CD4-positive, CD25-positive, alpha-beta regulatory T cell (primary cell): ENCODE results near the gene SARS2. TPM values are rescaled to one million over a fixed set of nuclear protein-coding genes. Genes with fewer than 3 reads are reported as not detected.
"Not testable (repeated sequence)": the region's sequence is repeated elsewhere in the genome, so short reads cannot be mapped to it uniquely, and the experiment has no call there.

ENCODE experiments used
- ATAC-seq, 2 donors: fragments of 150-1000 bp; cut with Tn5 transposase; one replicate each; pipeline ENCODE4 v1.10.0; 2021; ENCODE audit warnings: low read depth in 2 of 2, moderate number of reproducible peaks in 2 of 2, moderate library complexity in 1 of 2
- DNase-seq, 3 donors: peaks; one replicate each; pipeline versions ENCODE4 v3.0.0 to v3.0.0-alpha.2; 2012 to 2022; ENCODE audit warnings: mixed read lengths in 1 of 3
- H3K27ac ChIP-seq: one replicate; pipeline ENCODE4 v1.7.0; 2013; ENCODE audit warnings: mild to moderate bottlenecking, low read length; ENCODE audit not compliant: insufficient read depth, poor library complexity, severe bottlenecking
- H3K27me3 ChIP-seq: one replicate; pipeline ENCODE4 v1.7.0; 2013; ENCODE audit warnings: low read length; ENCODE audit not compliant: control insufficient read depth, insufficient read depth
- H3K36me3 ChIP-seq: one replicate; pipeline ENCODE4 v1.7.0; 2013; ENCODE audit warnings: mild to moderate bottlenecking, low read length, moderate library complexity; ENCODE audit not compliant: control insufficient read depth, insufficient read depth
- H3K4me1 ChIP-seq: 2 replicates; pipeline ENCODE4 v1.7.0; 2013; ENCODE audit warnings: mild to moderate bottlenecking, low read length; ENCODE audit not compliant: insufficient read depth, control insufficient read depth, poor library complexity, severe bottlenecking
- H3K4me3 ChIP-seq: one replicate; pipeline ENCODE4 v1.7.0; 2013; ENCODE audit warnings: low read depth, mild to moderate bottlenecking, low read length, moderate library complexity
- H3K9me3 ChIP-seq, 2 experiments: 1 replicate in 1 of 2; 2 replicates in 1 of 2; pipeline ENCODE4 v1.7.0; 2013; ENCODE audit warnings: low read length in 2 of 2, mild to moderate bottlenecking in 1 of 2, moderate library complexity in 1 of 2; ENCODE audit not compliant: control insufficient read depth in 2 of 2
- H3K27ac Mint-ChIP-seq, 3 donors: one replicate each; pipeline ENCODE4 v1.8.0; 2020 to 2022; ENCODE audit warnings: mild to moderate bottlenecking in 3 of 3, mixed read lengths in 3 of 3, moderate library complexity in 2 of 3
- H3K27me3 Mint-ChIP-seq: one replicate; pipeline ENCODE4 v1.8.0; 2022; ENCODE audit warnings: mild to moderate bottlenecking, mixed read lengths
- H3K36me3 Mint-ChIP-seq: one replicate; pipeline ENCODE4 v1.8.0; 2020; ENCODE audit warnings: mixed read lengths
- H3K4me1 Mint-ChIP-seq, 4 donors: one replicate each; pipeline ENCODE4 v1.8.0; 2020 to 2022; ENCODE audit warnings: mixed read lengths in 4 of 4, mild to moderate bottlenecking in 1 of 4
- H3K4me3 Mint-ChIP-seq, 4 donors: one replicate each; pipeline ENCODE4 v1.8.0; 2020 to 2022; ENCODE audit warnings: mild to moderate bottlenecking in 4 of 4, mixed read lengths in 4 of 4, moderate library complexity in 3 of 4
- H3K9me3 Mint-ChIP-seq, 7 donors: one replicate each; pipeline ENCODE4 v1.8.0; 2020 to 2022; ENCODE audit warnings: mixed read lengths in 7 of 7, mild to moderate bottlenecking in 3 of 7, moderate library complexity in 2 of 7
- polyA plus RNA-seq, 4 donors: library from polyadenylated mRNA; unstranded; fragments of 300-500 nt; fragmentation: Illumina TruSeq; gene quantifications; one replicate each; pipeline ENCODE4 v1.2.3, GENCODE V29; 2021
- total RNA-seq: library from RNA; stranded (reverse); gene quantifications from one replicate; pipeline ENCODE4 v1.2.3, GENCODE V29; 2022

Gene SARS2
- total and polyA plus RNA-seq, 5 donors from 2014 or later = 13.1 to 16.1 (median 15.4) TPM

DNA sequence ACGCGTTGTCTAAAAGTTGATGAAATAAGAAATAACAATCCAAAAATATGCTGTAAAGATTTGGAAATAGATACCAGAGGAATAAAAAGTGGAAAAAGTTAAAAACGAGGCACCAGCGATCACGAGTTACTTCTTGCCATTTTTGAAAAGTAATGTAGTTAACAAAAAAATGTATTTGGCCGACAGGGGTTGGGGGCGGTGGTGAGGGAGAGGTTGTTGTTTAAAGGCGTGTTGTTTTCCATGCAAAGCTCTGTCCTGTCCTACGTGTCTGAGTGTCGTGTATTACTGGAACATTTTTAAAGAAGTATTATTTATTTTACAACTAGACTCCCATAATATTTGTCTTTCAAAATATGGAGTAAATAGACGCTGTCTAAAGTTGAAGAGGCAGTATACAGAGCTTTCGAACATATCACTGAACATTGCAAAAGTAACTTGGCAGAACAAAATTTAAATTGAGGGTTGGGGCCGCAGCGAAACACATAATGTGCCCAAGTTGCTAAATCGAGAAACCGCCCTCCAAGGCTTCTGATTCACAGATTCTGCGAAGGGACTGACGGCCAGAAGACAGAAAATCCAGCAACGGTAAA is 44.2 kb upstream of the SARS2 start:
- Mint-ChIP-seq H3K36me3 (no peaks in the 10 kb centered on the region), H3K27me3 (peaks cover 17% of the 10 kb centered on the region), H3K27ac (no peak overlapping the region), H3K4me3 (peak overlapping the region in 2 of 4 donors; percentile 56 to 58), H3K9me3 (peaks cover 0 to 3% (median 0%) of the 10 kb centered on the region in 7 donors), H3K4me1 (peaks cover 0 to 21% (median 6%) of the 10 kb centered on the region in 4 donors)
- H3K4me3 ChIP-seq = no peak overlapping the region
- ATAC-seq (no peak), DNase-seq (no peak)
- no peaks in the 10 kb centered on the region for H3K9me3 ChIP-seq
- H3K27ac ChIP-seq = no peak overlapping the region
- H3K27me3 ChIP-seq = peaks cover 3% of the 10 kb centered on the region
- no peaks in the 10 kb centered on the region for H3K36me3 ChIP-seq
- H3K4me1 ChIP-seq = no peaks in the 10 kb centered on the region

GRCh38 chr19:38971672-38972071 is 41.1 kb upstream of the SARS2 start:
- Mint-ChIP-seq H3K36me3 (no peaks in the 10 kb centered on the region), H3K27me3 (peaks cover 14% of the 10 kb centered on the region), H3K9me3 (peaks cover 0 to 3% (median 0%) of the 10 kb centered on the region in 7 donors), H3K4me3 (no peak overlapping the region), H3K4me1 (peaks cover 0 to 15% (median 4%) of the 10 kb centered on the region in 4 donors), H3K27ac (no peak overlapping the region)
- ATAC-seq (no peak), DNase-seq (no peak)
- Histone ChIP-seq H3K4me3 (no peak overlapping the region), H3K4me1 (no peaks in the 10 kb centered on the region), H3K36me3 (no peaks in the 10 kb centered on the region), H3K27ac (no peak overlapping the region), H3K27me3 (peaks cover 4% of the 10 kb centered on the region), H3K9me3 (no peaks in the 10 kb centered on the region)

DNA sequence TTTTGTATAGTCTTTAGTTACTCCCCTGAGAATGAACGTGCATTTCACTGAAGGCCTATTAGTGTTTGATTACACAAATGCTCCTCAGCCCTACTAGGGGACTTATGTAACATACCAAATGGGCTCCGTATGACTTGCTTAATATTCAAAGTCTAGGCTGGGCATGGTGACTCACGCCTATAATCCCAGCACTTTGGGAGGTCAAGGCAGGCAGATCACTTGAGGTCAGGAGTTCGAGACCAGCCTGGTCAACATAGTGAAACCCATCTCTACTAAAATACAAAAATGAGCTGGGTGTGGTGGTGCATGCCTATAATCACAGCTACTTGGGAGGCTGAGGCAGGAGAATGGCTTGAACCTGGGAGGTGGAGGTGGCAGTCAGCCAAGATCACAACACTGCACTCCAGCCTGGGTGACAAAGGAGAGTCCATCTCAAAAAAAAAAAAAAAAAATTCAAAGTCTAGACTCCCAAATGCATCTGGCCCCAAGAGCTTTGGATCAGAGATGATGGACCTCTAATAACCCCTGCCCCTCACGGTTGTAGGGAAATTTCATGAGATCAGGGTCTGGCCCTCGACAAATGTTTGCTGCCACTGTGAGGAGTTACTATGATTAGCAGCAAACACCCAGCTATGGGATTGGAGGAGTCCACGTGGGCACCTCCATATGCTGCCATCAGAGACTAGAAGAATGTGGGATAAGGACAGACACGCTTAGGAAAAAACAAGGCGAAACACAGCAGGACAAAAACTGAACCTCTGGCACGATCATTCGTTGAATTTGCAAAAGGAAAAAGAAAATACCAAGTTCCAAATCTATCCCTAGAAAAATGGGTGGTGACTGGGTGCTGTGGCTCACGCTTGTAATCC is 40.3 kb upstream of the SARS2 start:
- ATAC-seq (no peak), DNase-seq (no peak)
- peaks cover 0 to 7% (median under 1%) of the 10 kb centered on the region in 4 donors for H3K4me1 Mint-ChIP-seq
- peaks cover 0 to 3% (median 0%) of the 10 kb centered on the region in 7 donors for H3K9me3 Mint-ChIP-seq
- Histone ChIP-seq H3K4me3 (no peak overlapping the region), H3K4me1 (no peaks in the 10 kb centered on the region), H3K9me3 (no peaks in the 10 kb centered on the region), H3K27me3 (peaks cover 4% of the 10 kb centered on the region), H3K27ac (no peak overlapping the region), H3K36me3 (no peaks in the 10 kb centered on the region)
- H3K27me3 Mint-ChIP-seq = peaks cover 12% of the 10 kb centered on the region
- no peaks in the 10 kb centered on the region for H3K36me3 Mint-ChIP-seq
- no peak overlapping the region for H3K4me3 Mint-ChIP-seq
- H3K27ac Mint-ChIP-seq = no peak overlapping the region

- not testable (repeated sequence) for H3K4me1 ChIP-seq, H3K4me3 ChIP-seq, H3K27me3 ChIP-seq, H3K36me3 Mint-ChIP-seq, DNase-seq, H3K4me1 Mint-ChIP-seq, H3K9me3 ChIP-seq, ATAC-seq, H3K27ac ChIP-seq, H3K36me3 ChIP-seq, H3K4me3 Mint-ChIP-seq, H3K9me3 Mint-ChIP-seq
- Mint-ChIP-seq H3K27ac (peak overlapping the region in 1 of 3 donors; percentile 49), H3K27me3 (peaks cover 14% of the 10 kb centered on the region)
Measured at GRCh38 chr19:38966149-38966548, 35.6 kb upstream of the SARS2 start.

- DNase-seq = no peak
- H3K27me3 ChIP-seq = peaks cover 2% of the 10 kb centered on the region
- no peaks in the 10 kb centered on the region for H3K36me3 ChIP-seq
- H3K27me3 Mint-ChIP-seq = peaks cover 17% of the 10 kb centered on the region
- H3K27ac ChIP-seq = no peak overlapping the region
- H3K4me3 Mint-ChIP-seq = no peak overlapping the region
- H3K4me3 ChIP-seq = no peak overlapping the region
- ATAC-seq = no peak
- no peaks in the 10 kb centered on the region for H3K36me3 Mint-ChIP-seq
- no peak overlapping the region for H3K27ac Mint-ChIP-seq
- peaks cover 0 to 4% (median 3%) of the 10 kb centered on the region in 4 donors for H3K4me1 Mint-ChIP-seq
- H3K4me1 ChIP-seq = no peaks in the 10 kb centered on the region
- H3K9me3 ChIP-seq = no peaks in the 10 kb centered on the region
- peaks cover 0 to 2% (median 0%) of the 10 kb centered on the region in 7 donors for H3K9me3 Mint-ChIP-seq
Measured at GRCh38 chr19:38964738-38965137, 34.2 kb upstream of the SARS2 start.

- no peak overlapping the region for H3K4me3 ChIP-seq
- DNase-seq (no peak), ATAC-seq (no peak)
- no peaks in the 10 kb centered on the region for H3K27me3 ChIP-seq
- Mint-ChIP-seq H3K27me3 (peaks cover 23% of the 10 kb centered on the region), H3K4me1 (peaks cover 0 to 4% (median 3%) of the 10 kb centered on the region in 4 donors), H3K27ac (no peak overlapping the region), H3K36me3 (no peaks in the 10 kb centered on the region), H3K9me3 (no peaks in the 10 kb centered on the region), H3K4me3 (no peak overlapping the region)
- H3K36me3 ChIP-seq = no peaks in the 10 kb centered on the region
- no peaks in the 10 kb centered on the region for H3K4me1 ChIP-seq
- H3K9me3 ChIP-seq = no peaks in the 10 kb centered on the region
- H3K27ac ChIP-seq = no peak overlapping the region
Measured at GRCh38 chr19:38959618-38960017, 29.1 kb upstream of the SARS2 start.

GRCh38 chr19:38958301-38958700 is 27.7 kb upstream of the SARS2 start:
- H3K4me1 ChIP-seq = no peaks in the 10 kb centered on the region
- Mint-ChIP-seq H3K36me3 (no peaks in the 10 kb centered on the region), H3K4me3 (no peak overlapping the region), H3K27me3 (peaks cover 26% of the 10 kb centered on the region), H3K4me1 (peaks cover 0 to 4% (median 3%) of the 10 kb centered on the region in 4 donors), H3K27ac (no peak overlapping the region), H3K9me3 (no peaks in the 10 kb centered on the region)
- H3K27me3 ChIP-seq = no peaks in the 10 kb centered on the region
- no peak overlapping the region for H3K27ac ChIP-seq
- no peak for DNase-seq
- H3K9me3 ChIP-seq = no peaks in the 10 kb centered on the region
- H3K4me3 ChIP-seq = no peak overlapping the region
- no peak for ATAC-seq
- H3K36me3 ChIP-seq = no peaks in the 10 kb centered on the region
